ENCODE results near the gene LHX4. TPM values are rescaled to one million over a fixed set of nuclear protein-coding genes. Genes with fewer than 3 reads are reported as not detected.
A peak's percentile ranks its signal among the peaks of the same experiment; 100 is the strongest.

Gene LHX4
- total RNA-seq, 4 donors from 2014 or later: not detected

DNA sequence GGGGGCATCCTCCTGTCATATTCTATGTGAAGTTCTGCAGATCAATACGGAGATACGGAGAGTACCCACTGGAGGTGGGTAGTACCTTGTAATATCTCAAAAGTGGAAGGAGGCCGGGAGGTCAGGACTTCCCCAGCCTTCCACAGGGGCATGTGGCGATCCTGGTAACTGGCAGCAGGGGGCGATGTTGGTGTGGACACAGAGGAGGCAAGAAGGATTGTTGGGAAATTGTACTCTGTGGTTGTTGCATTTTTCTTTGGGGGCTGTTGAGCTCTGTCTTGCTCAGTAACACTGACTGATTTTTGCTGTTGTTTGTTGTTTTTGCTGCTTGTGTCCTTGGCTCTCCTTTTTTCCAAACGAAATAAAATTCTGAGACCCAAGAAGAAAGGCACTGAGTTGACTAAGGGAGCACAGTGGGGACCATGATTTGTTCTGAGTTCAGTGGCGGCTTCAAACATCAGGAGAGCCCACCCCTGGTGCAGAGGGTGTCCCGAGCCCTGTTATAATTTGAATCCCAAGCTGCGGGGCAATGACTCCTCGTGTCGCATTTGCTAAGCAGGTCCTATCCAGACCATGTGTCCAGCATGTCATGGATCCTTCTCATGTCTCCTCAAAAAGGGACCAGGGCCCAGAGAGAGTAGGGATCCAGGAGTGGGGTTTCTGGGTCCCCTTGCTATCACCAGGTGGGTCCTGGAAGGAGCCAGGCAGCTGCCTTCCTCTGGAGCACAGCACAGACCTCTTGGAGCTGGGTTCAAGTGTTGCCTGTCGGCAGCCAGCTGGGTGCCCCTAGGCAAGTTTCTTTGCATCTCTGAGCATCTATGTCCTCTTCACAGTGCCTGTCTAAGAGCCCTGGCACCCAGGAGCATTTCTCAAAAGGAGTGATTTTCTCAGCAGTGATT, 22.8 kb downstream of the LHX4 start:
- WGBS, 2 donors: 61 to 64% methylated on average over 12 of the region's 12 CpGs
- no peak overlapping the region for H3K27ac ChIP-seq
- TF ChIP-seq EP300 (IDR thresholded peaks at IDR 0.05): no peak
- TF ChIP-seq, protein P1, sequence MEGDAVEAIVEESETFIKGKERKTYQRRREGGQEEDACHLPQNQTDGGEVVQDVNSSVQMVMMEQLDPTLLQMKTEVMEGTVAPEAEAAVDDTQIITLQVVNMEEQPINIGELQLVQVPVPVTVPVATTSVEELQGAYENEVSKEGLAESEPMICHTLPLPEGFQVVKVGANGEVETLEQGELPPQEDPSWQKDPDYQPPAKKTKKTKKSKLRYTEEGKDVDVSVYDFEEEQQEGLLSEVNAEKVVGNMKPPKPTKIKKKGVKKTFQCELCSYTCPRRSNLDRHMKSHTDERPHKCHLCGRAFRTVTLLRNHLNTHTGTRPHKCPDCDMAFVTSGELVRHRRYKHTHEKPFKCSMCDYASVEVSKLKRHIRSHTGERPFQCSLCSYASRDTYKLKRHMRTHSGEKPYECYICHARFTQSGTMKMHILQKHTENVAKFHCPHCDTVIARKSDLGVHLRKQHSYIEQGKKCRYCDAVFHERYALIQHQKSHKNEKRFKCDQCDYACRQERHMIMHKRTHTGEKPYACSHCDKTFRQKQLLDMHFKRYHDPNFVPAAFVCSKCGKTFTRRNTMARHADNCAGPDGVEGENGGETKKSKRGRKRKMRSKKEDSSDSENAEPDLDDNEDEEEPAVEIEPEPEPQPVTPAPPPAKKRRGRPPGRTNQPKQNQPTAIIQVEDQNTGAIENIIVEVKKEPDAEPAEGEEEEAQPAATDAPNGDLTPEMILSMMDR (IDR thresholded peaks at IDR 0.05): peak; percentile 30 to 65 (median 64)
- H3K4me1 ChIP-seq: no peaks in the 10 kb centered on the region
- H3K27me3 ChIP-seq: peaks cover 0 to 59% of the 10 kb centered on the region in 2 donors
- H3K36me3 ChIP-seq: no peaks in the 10 kb centered on the region
- no peak overlapping the region for H3K4me3 ChIP-seq
- H3K9me3 ChIP-seq: no peaks in the 10 kb centered on the region
- peak; percentile 54 to 79 for DNase-seq (ENCODE audit: low spot score in 2 of 2)

GRCh38 chr1:180253585-180254495, 23.8 kb downstream of the LHX4 start:
- H3K27ac ChIP-seq: no peak overlapping the region
- TF ChIP-seq POLR2A (IDR thresholded peaks at IDR 0.05): no peak
- TF ChIP-seq EP300 (IDR thresholded peaks at IDR 0.05): no peak
- TF ChIP-seq, protein P1 (IDR thresholded peaks at IDR 0.05): no peak
- WGBS, 2 donors: 68 to 77% methylated on average over 21 to 25 of the region's 31 CpGs
- H3K4me3 ChIP-seq: no peak overlapping the region
- H3K4me1 ChIP-seq: no peaks in the 10 kb centered on the region
- peaks cover 0 to 69% of the 10 kb centered on the region in 2 donors for H3K27me3 ChIP-seq
- no peak for DNase-seq (ENCODE audit: low spot score in 2 of 2)
- no peaks in the 10 kb centered on the region for H3K36me3 ChIP-seq
- H3K9me3 ChIP-seq: no peaks in the 10 kb centered on the region

- H3K4me3 ChIP-seq: no peak overlapping the region
- no peak for DNase-seq (ENCODE audit: low spot score in 2 of 2)
- WGBS, 2 donors: 88 to 95% methylated on average over 9 of the region's 9 CpGs
- TF ChIP-seq POLR2A (IDR thresholded peaks at IDR 0.05) (no peak), EP300 (IDR thresholded peaks at IDR 0.05) (no peak)
- TF ChIP-seq, protein P1 (IDR thresholded peaks at IDR 0.05): no peak
- H3K36me3 ChIP-seq: no peaks in the 10 kb centered on the region
- no peaks in the 10 kb centered on the region for H3K9me3 ChIP-seq
- peaks cover 0 to 72% of the 10 kb centered on the region in 2 donors for H3K27me3 ChIP-seq
- H3K4me1 ChIP-seq: no peaks in the 10 kb centered on the region
- H3K27ac ChIP-seq: no peak overlapping the region
These were observed 24.4 kb downstream of the LHX4 start for GRCh38 chr1:180254496-180254819.

DNA sequence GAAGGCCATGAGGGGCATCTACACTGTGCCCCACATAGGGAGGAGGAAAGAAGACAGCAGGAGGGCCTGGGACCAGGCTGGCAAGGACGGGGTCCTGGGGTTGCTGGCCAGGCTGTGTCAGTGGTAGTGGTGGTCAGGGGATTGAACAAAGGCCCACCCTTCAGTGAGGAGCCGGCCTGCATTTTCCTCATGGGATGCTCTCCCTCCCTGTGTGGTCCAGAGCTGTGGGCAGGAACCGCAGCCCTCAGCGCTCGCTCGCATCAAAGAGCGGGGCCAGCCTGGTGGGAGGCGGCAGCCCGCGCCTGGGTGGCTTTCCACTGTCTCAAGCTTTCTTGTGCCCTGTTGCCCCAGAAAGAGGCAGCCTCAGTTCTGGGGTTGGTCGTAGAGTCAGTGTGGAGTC, 24.8 kb downstream of the LHX4 start:
- DNase-seq (ENCODE audit: low spot score in 2 of 2): no peak
- Histone ChIP-seq H3K27me3 (peaks cover 0 to 76% of the 10 kb centered on the region in 2 donors), H3K27ac (no peak overlapping the region)

More for the DNA sequence above, 24.8 kb downstream of the LHX4 start:
- H3K4me1 ChIP-seq: no peaks in the 10 kb centered on the region
- no peaks in the 10 kb centered on the region for H3K9me3 ChIP-seq
- H3K36me3 ChIP-seq: no peaks in the 10 kb centered on the region
- 55 to 57% methylated on average over 3 to 11 of the region's 11 CpGs for WGBS, 2 donors
- TF ChIP-seq, protein P1 (IDR thresholded peaks at IDR 0.05): no peak
- TF ChIP-seq POLR2A (IDR thresholded peaks at IDR 0.05): no peak
- H3K4me3 ChIP-seq: no peak overlapping the region

Data from tibial nerve (tissue), 4 donors.